ENCODE measurements around the gene H3-3A.

H3-3A gene

GRCh38 chr1:226112626-226113025 lies 50.1 kb downstream of the H3-3A start:
- DNase-seq, result no peak

- DNase-seq, result no peak
These were observed 54.2 kb downstream of the H3-3A start for GRCh38 chr1:226116673-226117072.

- no peak for DNase-seq
These were observed 54.8 kb downstream of the H3-3A start for GRCh38 chr1:226117330-226117729.

- no peak for DNase-seq
These were observed 55.8 kb downstream of the H3-3A start for GRCh38 chr1:226118357-226118756.

- DNase-seq, result no peak
These were observed 56.7 kb downstream of the H3-3A start for GRCh38 chr1:226119169-226119568.

- DNase-seq, result no peak
These were observed 57.9 kb downstream of the H3-3A start for GRCh38 chr1:226120398-226120797.

- no peak for DNase-seq
These were observed 58.6 kb downstream of the H3-3A start for GRCh38 chr1:226121049-226121586.
